Measurements from ENCODE around the gene DRAM2. TPM values are rescaled to one million over a fixed set of nuclear protein-coding genes. Genes with fewer than 3 reads are reported as not detected.

Gene DRAM2
- total RNA-seq, 1 donor from 2014 or later = 31.1 TPM

DNA sequence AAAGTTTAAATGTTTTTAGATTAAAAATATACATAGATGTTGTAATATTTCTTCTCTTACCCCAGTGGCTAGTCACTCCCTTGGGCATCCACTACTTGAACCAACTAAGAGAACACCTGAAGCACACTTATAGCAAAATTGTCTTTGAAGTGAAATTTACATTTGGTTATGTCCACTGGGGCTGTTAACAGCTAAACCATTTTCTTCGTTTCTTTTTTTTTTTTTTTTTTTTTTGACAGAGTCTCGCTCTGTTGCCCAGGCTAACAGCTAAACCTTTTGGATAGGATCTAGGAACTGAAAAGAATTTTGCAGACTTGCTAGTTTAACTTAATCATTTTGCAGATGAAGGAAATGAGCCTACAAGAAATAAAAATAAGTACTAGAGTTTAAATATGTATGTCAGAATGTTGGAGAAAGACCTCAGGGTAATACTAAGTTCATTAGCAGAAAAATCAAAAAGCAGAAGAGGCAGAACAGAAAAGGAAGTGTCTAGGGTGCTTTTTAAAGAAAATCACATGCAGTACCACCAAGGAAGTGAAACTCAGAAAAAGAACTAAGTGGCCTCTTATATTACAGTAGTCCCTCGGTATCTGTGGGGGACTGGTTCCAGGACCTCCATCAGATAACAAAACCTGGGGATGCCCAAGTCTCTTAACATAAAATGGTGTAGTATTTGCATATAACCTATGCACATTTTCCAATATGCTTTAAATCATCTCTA, 11.8 kb downstream of the DRAM2 start:
- Mint-ChIP-seq H3K27ac (ENCODE audit: unreplicated experiment) (no peak overlapping the region), H3K27me3 (ENCODE audit: unreplicated experiment) (no peaks in the 10 kb centered on the region), H3K4me1 (ENCODE audit: unreplicated experiment) (peaks cover 1% of the 10 kb centered on the region), H3K9me3 (ENCODE audit: unreplicated experiment) (no peaks in the 10 kb centered on the region), H3K4me3 (ENCODE audit: unreplicated experiment) (no peak overlapping the region), H3K36me3 (ENCODE audit: unreplicated experiment) (peaks cover 37% of the 10 kb centered on the region)
- DNase-seq (ENCODE audit: extremely low spot score, unreplicated experiment) = no peak
- TF ChIP-seq, protein P1, sequence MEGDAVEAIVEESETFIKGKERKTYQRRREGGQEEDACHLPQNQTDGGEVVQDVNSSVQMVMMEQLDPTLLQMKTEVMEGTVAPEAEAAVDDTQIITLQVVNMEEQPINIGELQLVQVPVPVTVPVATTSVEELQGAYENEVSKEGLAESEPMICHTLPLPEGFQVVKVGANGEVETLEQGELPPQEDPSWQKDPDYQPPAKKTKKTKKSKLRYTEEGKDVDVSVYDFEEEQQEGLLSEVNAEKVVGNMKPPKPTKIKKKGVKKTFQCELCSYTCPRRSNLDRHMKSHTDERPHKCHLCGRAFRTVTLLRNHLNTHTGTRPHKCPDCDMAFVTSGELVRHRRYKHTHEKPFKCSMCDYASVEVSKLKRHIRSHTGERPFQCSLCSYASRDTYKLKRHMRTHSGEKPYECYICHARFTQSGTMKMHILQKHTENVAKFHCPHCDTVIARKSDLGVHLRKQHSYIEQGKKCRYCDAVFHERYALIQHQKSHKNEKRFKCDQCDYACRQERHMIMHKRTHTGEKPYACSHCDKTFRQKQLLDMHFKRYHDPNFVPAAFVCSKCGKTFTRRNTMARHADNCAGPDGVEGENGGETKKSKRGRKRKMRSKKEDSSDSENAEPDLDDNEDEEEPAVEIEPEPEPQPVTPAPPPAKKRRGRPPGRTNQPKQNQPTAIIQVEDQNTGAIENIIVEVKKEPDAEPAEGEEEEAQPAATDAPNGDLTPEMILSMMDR (IDR thresholded peaks at IDR 0.05) = no peak

DNA sequence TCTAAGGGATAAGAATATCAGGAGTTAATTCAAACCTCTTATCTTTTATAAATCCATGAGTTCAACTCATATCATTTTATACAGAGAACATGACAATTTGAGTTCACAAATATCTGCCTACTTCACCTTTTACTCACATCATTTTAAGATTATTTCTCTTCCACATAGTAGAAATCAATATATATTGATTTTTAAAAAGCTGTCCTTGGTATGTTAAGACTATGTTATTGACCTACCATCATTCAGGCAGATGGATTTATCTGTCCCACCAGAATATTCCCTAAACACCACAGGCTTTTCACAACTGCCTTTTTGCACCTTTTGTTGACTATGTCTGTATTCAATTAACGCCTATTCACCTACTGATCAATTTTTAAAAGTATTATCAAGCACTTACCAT, 13.5 kb downstream of the DRAM2 start:
- no peaks in the 10 kb centered on the region for H3K27me3 Mint-ChIP-seq (ENCODE audit: unreplicated experiment)
- no peak for DNase-seq (ENCODE audit: extremely low spot score, unreplicated experiment)
- no peaks in the 10 kb centered on the region for H3K9me3 Mint-ChIP-seq (ENCODE audit: unreplicated experiment)
- no peak overlapping the region for H3K27ac Mint-ChIP-seq (ENCODE audit: unreplicated experiment)
- peaks cover 1% of the 10 kb centered on the region for H3K4me1 Mint-ChIP-seq (ENCODE audit: unreplicated experiment)
- no peak overlapping the region for H3K4me3 Mint-ChIP-seq (ENCODE audit: unreplicated experiment)
- TF ChIP-seq, protein P1 (IDR thresholded peaks at IDR 0.05) = no peak
- peaks cover 46% of the 10 kb centered on the region for H3K36me3 Mint-ChIP-seq (ENCODE audit: unreplicated experiment)

DNA sequence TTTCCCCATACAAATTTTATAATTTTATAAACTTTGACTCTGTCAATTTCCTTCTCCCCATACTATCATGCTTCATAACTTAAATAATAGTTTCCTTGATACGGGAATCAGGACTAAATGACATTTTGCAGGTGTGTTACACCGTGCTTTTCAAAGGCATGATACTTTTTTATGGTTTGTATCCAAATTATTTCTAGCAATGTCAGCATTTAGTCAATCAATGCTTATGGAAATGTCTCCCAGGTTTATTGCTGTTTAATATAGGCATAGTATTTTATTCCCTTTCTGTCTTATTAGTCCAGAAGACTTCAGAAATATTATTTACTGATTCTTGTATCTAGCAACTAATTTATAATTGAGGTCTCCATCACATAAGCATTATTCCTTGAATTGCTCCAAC, 23.4 kb downstream of the DRAM2 start:
- peaks cover 50% of the 10 kb centered on the region for H3K36me3 Mint-ChIP-seq (ENCODE audit: unreplicated experiment)
- no peak for DNase-seq (ENCODE audit: extremely low spot score, unreplicated experiment)
- peaks cover 4% of the 10 kb centered on the region for H3K9me3 Mint-ChIP-seq (ENCODE audit: unreplicated experiment)
- no peaks in the 10 kb centered on the region for H3K4me1 Mint-ChIP-seq (ENCODE audit: unreplicated experiment)
- TF ChIP-seq, protein P1 (IDR thresholded peaks at IDR 0.05) = no peak
- H3K4me3 Mint-ChIP-seq (ENCODE audit: unreplicated experiment) = no peak overlapping the region
- no peaks in the 10 kb centered on the region for H3K27me3 Mint-ChIP-seq (ENCODE audit: unreplicated experiment)
- H3K27ac Mint-ChIP-seq (ENCODE audit: unreplicated experiment) = no peak overlapping the region

DNA sequence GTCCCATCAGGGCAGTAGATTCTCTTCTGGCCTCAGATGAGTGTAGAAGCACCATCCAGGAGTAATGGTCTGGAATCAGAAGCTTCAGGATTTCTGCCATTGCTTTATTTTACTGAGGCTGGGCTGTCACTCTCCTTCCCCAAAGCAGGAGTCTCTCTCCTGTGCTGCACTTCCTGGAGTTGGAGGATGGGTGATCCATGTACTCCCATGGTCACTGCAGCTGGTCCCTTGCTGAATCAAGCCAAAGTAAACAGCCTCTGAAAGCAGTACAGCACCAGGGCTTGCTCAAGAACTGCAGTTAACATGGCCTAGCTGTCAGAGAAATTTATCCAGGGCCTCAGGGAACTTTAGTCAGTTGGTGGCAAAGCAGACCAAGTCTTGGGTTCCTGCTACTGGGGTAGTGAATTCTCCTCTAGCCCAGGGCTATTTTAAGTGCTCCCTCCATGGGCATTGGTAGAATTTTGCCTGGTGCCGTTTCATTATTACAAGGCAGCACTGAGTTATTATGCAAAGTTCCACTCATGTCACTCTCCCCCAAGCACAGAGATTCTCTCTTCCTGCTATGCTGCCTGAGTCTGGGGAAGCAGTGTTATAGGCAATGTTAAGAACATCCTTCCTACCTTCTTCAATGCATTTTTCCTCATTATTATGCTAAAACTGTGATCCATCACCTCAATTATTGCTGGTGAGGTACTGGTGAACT, 29.5 kb downstream of the DRAM2 start:
- Mint-ChIP-seq H3K27me3 (ENCODE audit: unreplicated experiment) (no peaks in the 10 kb centered on the region), H3K4me1 (ENCODE audit: unreplicated experiment) (peaks cover 4% of the 10 kb centered on the region), H3K9me3 (ENCODE audit: unreplicated experiment) (peaks cover 18% of the 10 kb centered on the region), H3K4me3 (ENCODE audit: unreplicated experiment) (no peak overlapping the region), H3K36me3 (ENCODE audit: unreplicated experiment) (peaks cover 24% of the 10 kb centered on the region), H3K27ac (ENCODE audit: unreplicated experiment) (no peak overlapping the region)
- TF ChIP-seq, protein P1 (IDR thresholded peaks at IDR 0.05) = no peak
- no peak for DNase-seq (ENCODE audit: extremely low spot score, unreplicated experiment)

DNA sequence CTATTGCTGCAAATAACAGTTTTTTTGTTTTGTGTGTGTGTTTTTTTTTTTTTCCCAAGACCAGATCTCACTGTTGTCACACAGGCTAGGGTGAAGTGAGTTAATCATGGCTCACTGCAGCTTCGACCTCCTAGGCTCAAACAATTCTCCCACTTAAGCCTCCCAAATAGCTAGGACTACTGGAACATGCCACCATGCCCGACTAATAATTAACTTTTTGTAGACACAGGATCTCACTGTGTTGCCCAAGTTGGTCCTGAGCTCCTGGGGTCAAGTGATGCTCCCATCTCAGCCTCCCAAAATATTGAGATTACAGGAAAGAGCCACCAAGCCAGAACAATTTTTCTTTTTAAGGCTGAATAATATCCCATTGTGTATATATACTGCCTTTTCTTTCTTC, 34.9 kb downstream of the DRAM2 start:
- Mint-ChIP-seq H3K36me3 (ENCODE audit: unreplicated experiment) (peaks cover 8% of the 10 kb centered on the region), H3K4me3 (ENCODE audit: unreplicated experiment) (no peak overlapping the region), H3K9me3 (ENCODE audit: unreplicated experiment) (peaks cover 41% of the 10 kb centered on the region), H3K4me1 (ENCODE audit: unreplicated experiment) (no peaks in the 10 kb centered on the region), H3K27me3 (ENCODE audit: unreplicated experiment) (no peaks in the 10 kb centered on the region), H3K27ac (ENCODE audit: unreplicated experiment) (no peak overlapping the region)
- TF ChIP-seq, protein P1 (IDR thresholded peaks at IDR 0.05) = no peak
- no peak for DNase-seq (ENCODE audit: extremely low spot score, unreplicated experiment)
